Neural progenitor cell (in vitro differentiated cells): ENCODE results near the gene RBM6. TPM values are rescaled to one million over a fixed set of nuclear protein-coding genes. Genes with fewer than 3 reads are reported as not detected.

ENCODE experiments used
- DNase-seq: peaks from one replicate; pipeline ENCODE4 v3.0.0-alpha.2; 2016; ENCODE audit warnings: low spot score
- H2AFZ ChIP-seq: fragments of 200-600 bp; sonication (generic); replicated peaks from 2 replicates; pipeline ENCODE4 v1.6.1; 2016; ENCODE audit warnings: antibody characterized with exemption
- H3F3A ChIP-seq: fragments of 200-600 bp; sonication (generic); 2 replicates; pipeline ENCODE4 v1.6.1; 2016; ENCODE audit warnings: antibody characterized with exemption, low read depth
- H3K27ac ChIP-seq: fragments of 200-600 bp; sonication (generic); 2 replicates; pipeline ENCODE4 v1.5.1; 2016; ENCODE audit warnings: mild to moderate bottlenecking
- H3K27me3 ChIP-seq: fragments of 200-600 bp; sonication (generic); 2 replicates; pipeline ENCODE4 v1.6.1; 2016; ENCODE audit warnings: mild to moderate bottlenecking, moderate library complexity
- H3K36me3 ChIP-seq: fragments of 200-600 bp; sonication (generic); 2 replicates; pipeline ENCODE4 v1.5.1; 2016
- H3K4me1 ChIP-seq: fragments of 200-600 bp; sonication (generic); 2 replicates; pipeline ENCODE4 v1.6.1; 2016; ENCODE audit warnings: mixed run types
- H3K4me2 ChIP-seq: fragments of 200-600 bp; sonication (generic); 2 replicates; pipeline ENCODE4 v1.6.1; 2016
- H3K4me3 ChIP-seq: fragments of 200-600 bp; sonication (generic); 2 replicates; pipeline ENCODE4 v1.5.1; 2016
- H3K79me2 ChIP-seq: fragments of 200-600 bp; sonication (generic); 2 replicates; pipeline ENCODE4 v1.6.1; 2016; ENCODE audit warnings: low read depth
- H3K9ac ChIP-seq: fragments of 200-600 bp; sonication (generic); 2 replicates; pipeline ENCODE4 v1.6.1; 2016
- H3K9me3 ChIP-seq: fragments of 200-600 bp; sonication (generic); 2 replicates; pipeline ENCODE4 v1.5.1; 2016; ENCODE audit warnings: low read depth
- H4K20me1 ChIP-seq: fragments of 200-600 bp; sonication (generic); 2 replicates; pipeline ENCODE4 v1.6.1; 2016; ENCODE audit warnings: low read depth
- H3K27ac Mint-ChIP-seq: 3 replicates; pipeline ENCODE4 v1.8.0; 2021; ENCODE audit warnings: mixed read lengths
- H3K27me3 Mint-ChIP-seq: 2 replicates; pipeline ENCODE4 v1.8.0; 2022; ENCODE audit warnings: low read depth, mild to moderate bottlenecking, inconsistent platforms, moderate library complexity, mixed read lengths; ENCODE audit not compliant: insufficient read depth
- H3K36me3 Mint-ChIP-seq: 3 replicates; pipeline ENCODE4 v1.8.0; 2021; ENCODE audit warnings: mixed read lengths
- H3K4me1 Mint-ChIP-seq: 3 replicates; pipeline ENCODE4 v1.8.0; 2021; ENCODE audit warnings: mixed read lengths
- H3K4me3 Mint-ChIP-seq: 3 replicates; pipeline ENCODE4 v1.8.0; 2021; ENCODE audit warnings: mild to moderate bottlenecking, moderate library complexity, mixed read lengths
- H3K9me3 Mint-ChIP-seq: 3 replicates; pipeline ENCODE4 v1.8.0; 2020; ENCODE audit warnings: mixed read lengths
- EZH2 ChIP-seq: fragments of 200-600 bp; sonication (generic); IDR thresholded peaks from 2 replicates; pipeline ENCODE4 v1.6.1; 2017; ENCODE audit warnings: antibody characterized with exemption, mild to moderate bottlenecking, moderate library complexity
- EZH2phosphoT487 ChIP-seq: fragments of 200-600 bp; sonication (generic); IDR thresholded peaks from 2 replicates; pipeline ENCODE4 v1.6.1; 2017; ENCODE audit warnings: antibody characterized with exemption
- total RNA-seq: library from RNA; depleted of rRNA; stranded (reverse); fragments of >200 nt; gene quantifications from 2 replicates; pipeline ENCODE4 v1.2.3, GENCODE V29; 2015; ENCODE audit warnings: low replicate concordance
- TF ChIP-seq, protein P1 (sequence below): fragments of 200-600 bp; sonication (generic); IDR thresholded peaks from 2 replicates; pipeline ENCODE4 v1.5.1; 2017; ENCODE audit warnings: antibody characterized with exemption, mild to moderate bottlenecking

The RBM6 gene
- total RNA-seq, 1 donor from 2014 or later: 170 TPM

GRCh38 chr3:50120364-50121071 lies 180.6 kb downstream of the RBM6 start:
- no peak overlapping the region for H3K27ac ChIP-seq
- no peak overlapping the region for H3K4me2 ChIP-seq
- no peak overlapping the region for H3K4me3 ChIP-seq
- no peak overlapping the region for H2AFZ ChIP-seq
- H4K20me1 ChIP-seq: peaks cover 12% of the 10 kb centered on the region
- no peaks in the 10 kb centered on the region for H3K9me3 Mint-ChIP-seq
- H3K9me3 ChIP-seq: no peaks in the 10 kb centered on the region
- no peaks in the 10 kb centered on the region for H3K27me3 ChIP-seq
- peaks cover 25% of the 10 kb centered on the region for H3K36me3 Mint-ChIP-seq
- peaks cover 2% of the 10 kb centered on the region for H3K27me3 Mint-ChIP-seq
- peaks cover 46% of the 10 kb centered on the region for H3F3A ChIP-seq
- H3K4me3 Mint-ChIP-seq: no peak overlapping the region
- no peaks in the 10 kb centered on the region for H3K79me2 ChIP-seq
- TF ChIP-seq, protein P1, sequence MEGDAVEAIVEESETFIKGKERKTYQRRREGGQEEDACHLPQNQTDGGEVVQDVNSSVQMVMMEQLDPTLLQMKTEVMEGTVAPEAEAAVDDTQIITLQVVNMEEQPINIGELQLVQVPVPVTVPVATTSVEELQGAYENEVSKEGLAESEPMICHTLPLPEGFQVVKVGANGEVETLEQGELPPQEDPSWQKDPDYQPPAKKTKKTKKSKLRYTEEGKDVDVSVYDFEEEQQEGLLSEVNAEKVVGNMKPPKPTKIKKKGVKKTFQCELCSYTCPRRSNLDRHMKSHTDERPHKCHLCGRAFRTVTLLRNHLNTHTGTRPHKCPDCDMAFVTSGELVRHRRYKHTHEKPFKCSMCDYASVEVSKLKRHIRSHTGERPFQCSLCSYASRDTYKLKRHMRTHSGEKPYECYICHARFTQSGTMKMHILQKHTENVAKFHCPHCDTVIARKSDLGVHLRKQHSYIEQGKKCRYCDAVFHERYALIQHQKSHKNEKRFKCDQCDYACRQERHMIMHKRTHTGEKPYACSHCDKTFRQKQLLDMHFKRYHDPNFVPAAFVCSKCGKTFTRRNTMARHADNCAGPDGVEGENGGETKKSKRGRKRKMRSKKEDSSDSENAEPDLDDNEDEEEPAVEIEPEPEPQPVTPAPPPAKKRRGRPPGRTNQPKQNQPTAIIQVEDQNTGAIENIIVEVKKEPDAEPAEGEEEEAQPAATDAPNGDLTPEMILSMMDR: no peak
- TF ChIP-seq EZH2 (no peak), EZH2phosphoT487 (no peak)
- peaks cover 19% of the 10 kb centered on the region for H3K4me1 ChIP-seq
- no peak for DNase-seq
- H3K9ac ChIP-seq: no peak overlapping the region
- H3K4me1 Mint-ChIP-seq: peaks cover 16% of the 10 kb centered on the region
- H3K36me3 ChIP-seq: peaks cover 8% of the 10 kb centered on the region
- H3K27ac Mint-ChIP-seq: no peak overlapping the region

DNA sequence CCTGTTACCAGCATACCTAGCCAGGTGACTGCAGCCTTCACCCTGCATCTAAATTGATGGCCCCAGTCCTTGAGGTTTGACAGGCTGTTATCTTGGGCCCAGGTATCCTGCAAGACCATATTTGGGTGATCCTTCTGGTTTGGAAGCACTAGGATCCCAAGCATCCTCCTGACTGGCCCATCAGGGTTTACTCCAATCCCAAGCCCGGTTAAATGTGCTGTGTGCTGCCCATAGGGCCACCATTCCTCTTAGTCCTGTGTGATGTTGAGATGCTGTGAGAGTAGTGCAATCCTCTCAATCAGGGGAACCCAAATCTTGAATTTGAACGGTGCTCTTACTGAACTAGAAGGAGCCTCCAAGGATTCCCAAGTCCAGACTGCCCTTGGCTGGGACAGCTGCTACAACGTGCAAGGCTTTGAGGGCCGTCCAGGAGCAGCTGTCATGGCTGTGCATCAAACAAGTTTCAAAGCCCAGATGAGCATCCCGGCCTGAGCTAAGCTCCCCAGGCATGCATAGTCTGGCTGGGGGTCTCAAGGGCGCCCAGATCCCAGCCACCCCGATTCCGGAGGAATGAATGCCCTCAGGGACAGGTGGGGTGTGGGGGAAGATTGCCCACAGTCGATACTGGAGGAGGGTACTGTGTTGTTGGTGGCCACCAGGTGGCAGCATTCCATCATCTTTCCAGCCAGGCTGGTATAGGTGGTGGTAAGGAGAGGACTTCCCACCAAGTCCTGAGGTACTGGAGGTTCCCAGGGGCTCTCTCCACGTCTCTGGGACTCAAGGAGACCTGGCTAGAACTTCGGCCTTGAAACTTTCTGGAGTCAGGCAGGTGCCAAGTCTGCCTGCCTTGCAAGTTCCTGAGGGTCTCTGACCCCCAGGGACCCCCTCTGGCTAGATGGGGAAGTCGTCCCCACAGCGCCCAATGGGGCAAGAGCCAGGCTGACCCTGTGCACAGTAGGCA lies 181.4 kb downstream of the RBM6 start:
- Histone ChIP-seq H3K9ac (no peak overlapping the region), H3K27ac (no peak overlapping the region), H3K27me3 (no peaks in the 10 kb centered on the region), H4K20me1 (peaks cover 12% of the 10 kb centered on the region), H3K36me3 (peaks cover 7% of the 10 kb centered on the region), H3K9me3 (no peaks in the 10 kb centered on the region), H3K4me3 (no peak overlapping the region), H3K4me1 (peaks cover 28% of the 10 kb centered on the region), H2AFZ (no peak overlapping the region), H3K79me2 (no peaks in the 10 kb centered on the region), H3F3A (peaks cover 43% of the 10 kb centered on the region), H3K4me2 (no peak overlapping the region)
- H3K36me3 Mint-ChIP-seq: peaks cover 17% of the 10 kb centered on the region
- no peak overlapping the region for H3K4me3 Mint-ChIP-seq
- TF ChIP-seq, protein P1: peak; percentile 93
- no peak for TF ChIP-seq EZH2
- H3K4me1 Mint-ChIP-seq: peaks cover 24% of the 10 kb centered on the region
- DNase-seq: peak; percentile 85
- H3K27ac Mint-ChIP-seq: no peak overlapping the region
- no peaks in the 10 kb centered on the region for H3K9me3 Mint-ChIP-seq
- peaks cover 2% of the 10 kb centered on the region for H3K27me3 Mint-ChIP-seq

DNA sequence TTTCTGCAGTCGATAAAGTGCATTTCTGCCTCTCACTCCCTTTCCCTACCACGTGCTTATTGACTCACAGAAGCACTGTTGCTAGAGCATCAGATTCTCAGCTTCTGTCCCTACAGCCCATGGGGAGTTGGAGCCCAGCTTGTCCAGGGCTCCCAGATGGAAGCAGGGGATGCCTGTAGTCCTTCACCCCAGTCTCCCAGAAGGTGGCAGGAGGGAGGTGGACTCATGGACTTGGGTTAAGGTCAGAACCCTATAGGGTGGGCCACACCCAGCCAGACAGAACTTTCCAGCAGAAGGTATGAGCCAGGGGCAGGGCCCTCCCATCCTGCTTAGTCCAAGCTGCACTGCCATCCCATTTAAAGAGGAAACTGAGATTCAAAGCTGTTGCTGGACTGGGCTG lies 182.1 kb downstream of the RBM6 start:
- peaks cover 13% of the 10 kb centered on the region for H3K36me3 Mint-ChIP-seq
- DNase-seq: no peak
- peaks cover under 1% of the 10 kb centered on the region for H3K36me3 ChIP-seq
- peaks cover 2% of the 10 kb centered on the region for H3K27me3 Mint-ChIP-seq
- no peaks in the 10 kb centered on the region for H3K27me3 ChIP-seq
- no peak overlapping the region for H3K27ac ChIP-seq
- peaks cover 35% of the 10 kb centered on the region for H3K4me1 ChIP-seq
- H3K9ac ChIP-seq: no peak overlapping the region
- H3K27ac Mint-ChIP-seq: no peak overlapping the region
- no peaks in the 10 kb centered on the region for H3K9me3 ChIP-seq
- no peak overlapping the region for H3K4me3 ChIP-seq
- peaks cover 28% of the 10 kb centered on the region for H3K4me1 Mint-ChIP-seq
- no peak overlapping the region for H3K4me2 ChIP-seq
- H3F3A ChIP-seq: peaks cover 38% of the 10 kb centered on the region
- no peak overlapping the region for H3K4me3 Mint-ChIP-seq
- H4K20me1 ChIP-seq: peaks cover 12% of the 10 kb centered on the region
- H3K9me3 Mint-ChIP-seq: no peaks in the 10 kb centered on the region
- TF ChIP-seq EZH2phosphoT487 (no peak), EZH2 (no peak)
- TF ChIP-seq, protein P1: no peak
- H3K79me2 ChIP-seq: no peaks in the 10 kb centered on the region
- no peak overlapping the region for H2AFZ ChIP-seq
